ENCODE measurements around the gene RAD21L1.

GRCh38 chr20:1188347-1188746, 37.5 kb upstream of the RAD21L1 start:
- TF ChIP-seq EZH2 (IDR thresholded peaks at IDR 0.05; ENCODE audit: borderline replicate concordance, low read length) (no peak), CTCF (conservative IDR thresholded peaks at IDR 0.05 in 1 of 2, IDR thresholded peaks at IDR 0.05 in 1 of 2; ENCODE audit: extremely low read depth in 1 of 2, insufficient read depth in 1 of 2, low read depth in 1 of 2, low read length in 2 of 2) (no peak)

Data from mammary epithelial cell (primary cell).